Right atrium auricular region (tissue), 2 donors: ENCODE measurements around the gene NCL. TPM values are rescaled to one million over a fixed set of nuclear protein-coding genes. Genes with fewer than 3 reads are reported as not detected.

Experiments
- DNase-seq: peaks from one replicate; pipeline ENCODE4 v3.0.0-alpha.2; 2019; ENCODE audit warnings: low spot score
- H3K27ac ChIP-seq, 2 donors: fragments of 200-600 bp; sonication (generic); 1 replicate in 1 of 2; 2 replicates in 1 of 2; pipeline ENCODE4 v1.5.1; 2016 to 2019
- H3K27me3 ChIP-seq, 2 donors: fragments of 200-600 bp; sonication (generic); one replicate each; pipeline versions ENCODE4 v1.5.1 to v1.6.0; 2017 to 2019
- H3K36me3 ChIP-seq: fragments of 200-600 bp; sonication (generic); one replicate; pipeline ENCODE4 v1.5.1; 2016
- H3K4me1 ChIP-seq, 2 donors: fragments of 200-600 bp; sonication (generic); one replicate each; pipeline versions ENCODE4 v1.5.1 to v1.6.0; 2017 to 2019
- H3K4me3 ChIP-seq, 2 donors: fragments of 200-600 bp; sonication (generic); 1 replicate in 1 of 2; 2 replicates in 1 of 2; pipeline ENCODE4 v1.5.1; 2017 to 2019; ENCODE audit warnings: mild to moderate bottlenecking in 1 of 2, moderate library complexity in 1 of 2
- H3K9me3 ChIP-seq, 2 donors: fragments of 200-600 bp; sonication (generic); one replicate each; pipeline ENCODE4 v1.5.1; 2019
- CTCF ChIP-seq, 2 donors: fragments of 200-600 bp; sonication (generic); IDR thresholded peaks; one replicate each; pipeline ENCODE4 v1.5.1; 2019; ENCODE audit warnings: antibody characterized with exemption in 2 of 2
- total RNA-seq, 2 donors: library from RNA; depleted of rRNA; stranded (reverse); fragments of >200 nt; gene quantifications; one replicate each; pipeline ENCODE4 v1.1.0, GENCODE V29; 2016

The NCL gene
- total RNA-seq, 2 donors from 2014 or later = 73.5 to 85.8 TPM

GRCh38 chr2:231497651-231498050 is 33.4 kb upstream of the NCL start:
- TF ChIP-seq CTCF (IDR thresholded peaks at IDR 0.05) = no peak

GRCh38 chr2:231494669-231495068 is 30.4 kb upstream of the NCL start:
- no peaks in the 10 kb centered on the region for H3K27me3 ChIP-seq
- no peak overlapping the region for H3K27ac ChIP-seq
- no peak for TF ChIP-seq CTCF (IDR thresholded peaks at IDR 0.05)
- H3K4me1 ChIP-seq = no peaks in the 10 kb centered on the region
- no peak overlapping the region for H3K4me3 ChIP-seq
- DNase-seq = no peak
- H3K36me3 ChIP-seq = no peaks in the 10 kb centered on the region
- no peaks in the 10 kb centered on the region for H3K9me3 ChIP-seq

More at GRCh38 chr2:231497651-231498050, 33.4 kb upstream of the NCL start:
- H3K4me1 ChIP-seq = no peaks in the 10 kb centered on the region
- H3K36me3 ChIP-seq = no peaks in the 10 kb centered on the region
- no peak overlapping the region for H3K27ac ChIP-seq
- no peaks in the 10 kb centered on the region for H3K27me3 ChIP-seq
- H3K4me3 ChIP-seq = no peak overlapping the region
- no peaks in the 10 kb centered on the region for H3K9me3 ChIP-seq
- no peak for DNase-seq

GRCh38 chr2:231490801-231491200 is 26.5 kb upstream of the NCL start:
- no peak for DNase-seq
- TF ChIP-seq CTCF (IDR thresholded peaks at IDR 0.05) = no peak
- no peaks in the 10 kb centered on the region for H3K9me3 ChIP-seq

GRCh38 chr2:231489990-231490389 is 25.7 kb upstream of the NCL start:
- H3K27ac ChIP-seq = no peak overlapping the region
- H3K27me3 ChIP-seq = no peaks in the 10 kb centered on the region
- TF ChIP-seq CTCF (IDR thresholded peaks at IDR 0.05) = peak in 1 of 2 donors; percentile 19
- no peak overlapping the region for H3K4me3 ChIP-seq
- no peak for DNase-seq
- H3K9me3 ChIP-seq = no peaks in the 10 kb centered on the region
- H3K36me3 ChIP-seq = no peaks in the 10 kb centered on the region
- H3K4me1 ChIP-seq = no peaks in the 10 kb centered on the region

More at GRCh38 chr2:231490801-231491200, 26.5 kb upstream of the NCL start:
- Histone ChIP-seq H3K36me3 (no peaks in the 10 kb centered on the region), H3K4me3 (no peak overlapping the region), H3K27me3 (no peaks in the 10 kb centered on the region), H3K4me1 (no peaks in the 10 kb centered on the region), H3K27ac (no peak overlapping the region)

GRCh38 chr2:231488331-231488730 is 24.0 kb upstream of the NCL start:
- no peak for DNase-seq

More at GRCh38 chr2:231488331-231488730, 24.0 kb upstream of the NCL start:
- Histone ChIP-seq H3K4me3 (no peak overlapping the region), H3K4me1 (no peaks in the 10 kb centered on the region), H3K36me3 (no peaks in the 10 kb centered on the region), H3K9me3 (no peaks in the 10 kb centered on the region), H3K27ac (no peak overlapping the region), H3K27me3 (no peaks in the 10 kb centered on the region)
- no peak for TF ChIP-seq CTCF (IDR thresholded peaks at IDR 0.05)
